Sigmoid colon (tissue), 7 donors: Measurements from ENCODE around the gene B4GALNT2. TPM values are rescaled to one million over a fixed set of nuclear protein-coding genes. Genes with fewer than 3 reads are reported as not detected.

Experiments
- DNase-seq: peaks from one replicate; pipeline ENCODE4 v3.0.0-alpha.2; 2019
- H3K27ac ChIP-seq, 4 donors: fragments of 200-600 bp; sonication (generic); one replicate each; pipeline ENCODE4 v1.5.1; 2016 to 2019; ENCODE audit warnings: mild to moderate bottlenecking in 1 of 4
- H3K27me3 ChIP-seq, 3 donors: fragments of 200-600 bp; sonication (generic); one replicate each; pipeline ENCODE4 v1.5.1; 2019; ENCODE audit warnings: mild to moderate bottlenecking in 1 of 3
- H3K36me3 ChIP-seq, 4 donors: fragments of 200-600 bp; sonication (generic); one replicate each; pipeline ENCODE4 v1.5.1; 2016 to 2019
- H3K4me1 ChIP-seq, 4 donors: fragments of 200-600 bp; sonication (generic); one replicate each; pipeline ENCODE4 v1.5.1; 2017 to 2019
- H3K4me3 ChIP-seq, 4 donors: fragments of 200-600 bp; sonication (generic); one replicate each; pipeline ENCODE4 v1.5.1; 2017 to 2019; ENCODE audit warnings: mild to moderate bottlenecking in 2 of 4, moderate library complexity in 1 of 4
- H3K9me3 ChIP-seq, 4 donors: fragments of 200-600 bp in 3 of 4; sonication (generic) in 3 of 4; one replicate each; pipeline versions ENCODE4 v1.5.1 to v1.6.1; 2013 to 2019
- EP300 ChIP-seq, 4 donors: sonication (generic); formaldehyde crosslinking; IDR thresholded peaks; one replicate each; pipeline ENCODE4 v1.6.1; 2017; ENCODE audit warnings: antibody characterized with exemption in 4 of 4
- POLR2A ChIP-seq, 2 donors: fragments of 450-650 bp; IDR thresholded peaks; one replicate each; pipeline ENCODE4 v1.6.1; 2016; ENCODE audit warnings: antibody characterized with exemption in 2 of 2, mild to moderate bottlenecking in 2 of 2, moderate library complexity in 2 of 2
- POLR2AphosphoS5 ChIP-seq, 4 donors: sonication (generic); formaldehyde crosslinking; IDR thresholded peaks; one replicate each; pipeline ENCODE4 v1.6.1; 2017; ENCODE audit warnings: antibody characterized with exemption in 4 of 4
- WGBS, 2 donors: extraction: QIAGEN DNeasy Blood & Tissue Kit; methylation state at CpG; one replicate each; pipeline ENCODE4 v1.1.7; 2013; 5-methylcytosine and 5-hydroxymethylcytosine counted together
- intact Hi-C: fragments of 100-400 bp; cut with DNase I; formaldehyde crosslinking; loops from one replicate; pipeline ENCODE4 v1.15.1; 2023
- polyA plus RNA-seq, 3 donors: library from polyadenylated mRNA; stranded (reverse); fragments of 200-250 nt; gene quantifications; one replicate each; pipeline ENCODE4 v1.2.3, GENCODE V29; 2013
- total RNA-seq, 4 donors: library from RNA; depleted of rRNA; stranded (reverse); fragments of >200 nt; gene quantifications; one replicate each; pipeline ENCODE4 v1.1.0, GENCODE V29; 2016
- TF ChIP-seq, protein P1 (sequence below), 4 experiments: fragments of 450-650 bp in 3 of 4; fragments of 200-600 bp in 1 of 4; IDR thresholded peaks; one replicate each; pipeline ENCODE4 v1.5.1; 2016 to 2019; ENCODE audit warnings: antibody characterized with exemption in 4 of 4, mild to moderate bottlenecking in 3 of 4, moderate library complexity in 2 of 4
- donor health status: healthy with polysubstance abuse.
- donor health status: Bipolar disorder and iron deficiency.
- donor health status: healthy.

Gene B4GALNT2
- total and polyA plus RNA-seq, 7 donors = 2.4 to 4.1 (median 3.9) TPM; not detected in 4

- Histone ChIP-seq H3K4me3 (peak overlapping the region in 2 of 4 donors; percentile 22 to 28), H3K4me1 (peaks cover 0 to 20% (median 17%) of the 10 kb centered on the region in 4 donors), H3K27ac (no peak overlapping the region), H3K9me3 (no peaks in the 10 kb centered on the region), H3K36me3 (no peaks in the 10 kb centered on the region), H3K27me3 (peaks cover 24 to 76% (median 61%) of the 10 kb centered on the region in 3 donors)
- WGBS, 2 donors = 1% methylated on average over 95 of the region's 95 CpGs
- TF ChIP-seq EP300 (IDR thresholded peaks at IDR 0.05) (no peak), POLR2A (IDR thresholded peaks at IDR 0.05) (no peak), POLR2AphosphoS5 (IDR thresholded peaks at IDR 0.05) (no peak)
- TF ChIP-seq, protein P1, sequence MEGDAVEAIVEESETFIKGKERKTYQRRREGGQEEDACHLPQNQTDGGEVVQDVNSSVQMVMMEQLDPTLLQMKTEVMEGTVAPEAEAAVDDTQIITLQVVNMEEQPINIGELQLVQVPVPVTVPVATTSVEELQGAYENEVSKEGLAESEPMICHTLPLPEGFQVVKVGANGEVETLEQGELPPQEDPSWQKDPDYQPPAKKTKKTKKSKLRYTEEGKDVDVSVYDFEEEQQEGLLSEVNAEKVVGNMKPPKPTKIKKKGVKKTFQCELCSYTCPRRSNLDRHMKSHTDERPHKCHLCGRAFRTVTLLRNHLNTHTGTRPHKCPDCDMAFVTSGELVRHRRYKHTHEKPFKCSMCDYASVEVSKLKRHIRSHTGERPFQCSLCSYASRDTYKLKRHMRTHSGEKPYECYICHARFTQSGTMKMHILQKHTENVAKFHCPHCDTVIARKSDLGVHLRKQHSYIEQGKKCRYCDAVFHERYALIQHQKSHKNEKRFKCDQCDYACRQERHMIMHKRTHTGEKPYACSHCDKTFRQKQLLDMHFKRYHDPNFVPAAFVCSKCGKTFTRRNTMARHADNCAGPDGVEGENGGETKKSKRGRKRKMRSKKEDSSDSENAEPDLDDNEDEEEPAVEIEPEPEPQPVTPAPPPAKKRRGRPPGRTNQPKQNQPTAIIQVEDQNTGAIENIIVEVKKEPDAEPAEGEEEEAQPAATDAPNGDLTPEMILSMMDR (IDR thresholded peaks at IDR 0.05) = no peak
- intact Hi-C loops = no loop called here
- no peak for DNase-seq
These were observed 91.8 kb downstream of the B4GALNT2 start for GRCh38 chr17:49224198-49224996.

GRCh38 chr17:49224997-49225337 lies 92.4 kb downstream of the B4GALNT2 start:
- no peak for DNase-seq
- H3K27me3 ChIP-seq = peaks cover 23 to 76% (median 55%) of the 10 kb centered on the region in 3 donors
- H3K4me3 ChIP-seq = peak overlapping the region in 2 of 4 donors; percentile 22 to 28
- H3K27ac ChIP-seq = no peak overlapping the region
- TF ChIP-seq EP300 (IDR thresholded peaks at IDR 0.05) = no peak
- no peak for TF ChIP-seq POLR2AphosphoS5 (IDR thresholded peaks at IDR 0.05)
- TF ChIP-seq, protein P1 (IDR thresholded peaks at IDR 0.05) = no peak
- TF ChIP-seq POLR2A (IDR thresholded peaks at IDR 0.05) = no peak
- WGBS, 2 donors = 22 to 24% methylated on average over 11 of the region's 11 CpGs
- H3K9me3 ChIP-seq = no peaks in the 10 kb centered on the region
- no peaks in the 10 kb centered on the region for H3K36me3 ChIP-seq
- intact Hi-C loops = loop anchor here (5.0 kb wide), 1 partner anchor 33 kb away; no protein-coding TSS in a partner anchor
- peaks cover 0 to 26% (median 22%) of the 10 kb centered on the region in 4 donors for H3K4me1 ChIP-seq

DNA sequence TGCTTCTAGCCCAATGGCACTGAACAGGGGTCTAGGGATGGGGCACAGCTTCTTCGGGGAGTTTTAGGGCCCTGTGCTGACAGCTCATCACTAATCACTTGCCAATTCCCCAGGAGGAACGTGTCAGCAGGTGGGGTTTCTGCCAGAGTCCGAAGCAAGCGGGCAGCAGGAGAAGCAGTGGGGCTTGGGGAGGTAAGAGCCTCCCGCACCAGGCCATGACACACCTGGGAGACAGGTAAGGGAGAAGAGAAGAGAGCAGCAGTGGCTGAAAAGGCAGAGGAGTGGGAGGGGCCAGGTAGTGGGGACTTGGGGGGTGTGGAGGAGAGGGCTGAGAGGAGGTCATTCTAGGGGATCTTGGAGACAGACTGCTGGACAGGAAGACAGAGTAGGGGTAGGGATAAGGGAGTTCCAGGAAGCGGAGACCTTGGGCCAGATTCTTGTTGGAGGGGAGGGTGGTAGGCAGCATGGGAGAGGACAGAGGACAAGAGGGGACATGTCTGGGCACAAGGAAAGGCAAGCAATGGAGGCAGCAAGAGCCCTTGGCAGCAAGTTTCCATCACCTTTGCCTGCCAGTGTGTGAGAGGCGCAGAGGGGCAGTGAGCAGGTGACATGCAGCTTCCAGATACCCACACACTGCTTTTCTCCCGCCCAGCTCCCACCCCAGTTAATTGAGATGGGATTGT lies 93.1 kb downstream of the B4GALNT2 start:
- Histone ChIP-seq H3K27me3 (peaks cover 20 to 70% (median 54%) of the 10 kb centered on the region in 3 donors), H3K4me3 (no peak overlapping the region), H3K9me3 (no peaks in the 10 kb centered on the region), H3K4me1 (peaks cover 0 to 31% (median 29%) of the 10 kb centered on the region in 4 donors), H3K36me3 (no peaks in the 10 kb centered on the region), H3K27ac (no peak overlapping the region)
- intact Hi-C loops = loop anchor here (2.0 to 5.0 kb wide), 2 partner anchors 33 to 45 kb away; no protein-coding TSS in a partner anchor
- WGBS, 2 donors = 81 to 90% methylated on average over 8 of the region's 8 CpGs
- DNase-seq = no peak
- TF ChIP-seq, protein P1 (IDR thresholded peaks at IDR 0.05) = no peak
- TF ChIP-seq POLR2A (IDR thresholded peaks at IDR 0.05) = no peak
- no peak for TF ChIP-seq POLR2AphosphoS5 (IDR thresholded peaks at IDR 0.05)
- TF ChIP-seq EP300 (IDR thresholded peaks at IDR 0.05) = no peak

Other genes starting within 250 kb of the B4GALNT2 start
- 100 to 1,000 TPM in 2 of 4 donors, 10 to 100 TPM in 2; 92.7 to 148 (median 107) TPM for gene ATP5MC1, start 240.0 kb upstream of the B4GALNT2 start, total RNA-seq
- 100 to 1,000 TPM; 454 to 612 (median 603) TPM for gene ATP5MC1, start 240.0 kb upstream of the B4GALNT2 start, polyA plus RNA-seq
- gene UBE2Z, start 224.4 kb upstream of the B4GALNT2 start, total RNA-seq = 10 to 100 TPM; 46.8 to 55.6 (median 51.4) TPM
- 10 to 100 TPM; 45.6 to 56.5 (median 51.1) TPM for gene UBE2Z, start 224.4 kb upstream of the B4GALNT2 start, polyA plus RNA-seq
- 10 to 100 TPM; 74.1 to 94.5 (median 85.2) TPM for gene SNF8, start 187.9 kb upstream of the B4GALNT2 start, total RNA-seq
- 100 to 1,000 TPM; 108 to 174 (median 145) TPM for gene SNF8, start 187.9 kb upstream of the B4GALNT2 start, polyA plus RNA-seq
- gene GIP, start 164.2 kb upstream of the B4GALNT2 start, total RNA-seq = not detected
- not detected for gene GIP, start 164.2 kb upstream of the B4GALNT2 start, polyA plus RNA-seq
- under 1 TPM in 2 of 4 donors, not detected in 2; 0.14 to 0.36 TPM for gene IGF2BP1, start 135.4 kb upstream of the B4GALNT2 start, total RNA-seq
- gene IGF2BP1, start 135.4 kb upstream of the B4GALNT2 start, polyA plus RNA-seq = under 1 TPM in 1 of 3 donors, not detected in 2; 0.20 TPM
- 1 to 10 TPM; 1.6 to 4.2 (median 3.5) TPM for gene GNGT2, start 77.8 kb downstream of the B4GALNT2 start, total RNA-seq
- 10 to 100 TPM in 1 of 3 donors, 1 to 10 TPM in 2; 6.6 to 11.0 (median 7.4) TPM for gene GNGT2, start 77.8 kb downstream of the B4GALNT2 start, polyA plus RNA-seq
- gene ABI3, start 77.9 kb downstream of the B4GALNT2 start, total RNA-seq = 1 to 10 TPM; 1.8 to 7.1 (median 3.0) TPM
- 10 to 100 TPM in 2 of 3 donors, 1 to 10 TPM in 1; 7.8 to 16.0 (median 15.2) TPM for gene ABI3, start 77.9 kb downstream of the B4GALNT2 start, polyA plus RNA-seq
- gene PHOSPHO1, start 98.0 kb downstream of the B4GALNT2 start, total RNA-seq = not detected
- under 1 TPM in 1 of 3 donors, not detected in 2; 0.38 TPM for gene PHOSPHO1, start 98.0 kb downstream of the B4GALNT2 start, polyA plus RNA-seq
- 100 to 1,000 TPM in 3 of 4 donors, 10 to 100 TPM in 1; 83.1 to 134 (median 114) TPM for gene ZNF652, start 229.5 kb downstream of the B4GALNT2 start, total RNA-seq
- 10 to 100 TPM; 12.9 to 20.2 (median 14.4) TPM for gene ZNF652, start 229.5 kb downstream of the B4GALNT2 start, polyA plus RNA-seq